OCI-LY1 (cell line): ENCODE measurements around the gene NOX5.

Source experiments
- H2AFZ ChIP-seq: fragments of 200-600 bp; sonication (generic), shearing (Covaris generic); 2 replicates; pipeline ENCODE4 v1.6.0; 2014; ENCODE audit warnings: antibody characterized with exemption, mild to moderate bottlenecking, low read length
- H3F3A ChIP-seq: fragments of 200-600 bp; sonication (generic), shearing (Covaris generic); 2 replicates; pipeline ENCODE4 v1.6.0; 2014; ENCODE audit warnings: mild to moderate bottlenecking, antibody characterized with exemption, low read length, moderate library complexity; ENCODE audit not compliant: insufficient read depth
- H3K27ac ChIP-seq: fragments of 200-600 bp; sonication (generic); 2 replicates; pipeline ENCODE4 v1.5.1; 2014; ENCODE audit warnings: low read length, mixed run types, mild to moderate bottlenecking, low read depth; ENCODE audit not compliant: poor library complexity, severe bottlenecking
- H3K27me3 ChIP-seq: fragments of 200-600 bp; sonication (generic); 2 replicates; pipeline ENCODE4 v1.6.0; 2014; ENCODE audit warnings: antibody characterized with exemption, mild to moderate bottlenecking, low read length, moderate library complexity; ENCODE audit not compliant: insufficient read depth
- H3K36me3 ChIP-seq: fragments of 200-600 bp; sonication (generic); 2 replicates; pipeline ENCODE4 v1.6.1; 2014; ENCODE audit warnings: mild to moderate bottlenecking, antibody characterized with exemption, low read length, moderate library complexity, mixed read lengths; ENCODE audit not compliant: insufficient read depth
- H3K4me1 ChIP-seq: fragments of 200-600 bp; sonication (generic); 2 replicates; pipeline ENCODE4 v1.5.1; 2014; ENCODE audit warnings: mild to moderate bottlenecking, low read length, moderate library complexity; ENCODE audit not compliant: insufficient read depth, severe bottlenecking
- H3K4me2 ChIP-seq: fragments of 200-600 bp; sonication (generic), shearing (Covaris generic); 2 replicates; pipeline ENCODE4 v1.6.1; 2014; ENCODE audit warnings: low read length
- H3K4me3 ChIP-seq: fragments of 200-600 bp; sonication (generic); 2 replicates; pipeline ENCODE4 v1.5.1; 2014; ENCODE audit warnings: low read length, low read depth, mild to moderate bottlenecking, mixed read lengths; ENCODE audit not compliant: poor library complexity, severe bottlenecking
- H3K79me2 ChIP-seq: fragments of 200-600 bp; shearing (Covaris generic); 2 replicates; pipeline ENCODE4 v1.6.1; 2016; ENCODE audit warnings: mixed run types, low read length, mixed read lengths; ENCODE audit not compliant: insufficient read depth
- H3K9ac ChIP-seq: fragments of 200-600 bp; sonication (generic), shearing (Covaris generic); 2 replicates; pipeline ENCODE4 v1.6.1; 2014; ENCODE audit warnings: mild to moderate bottlenecking, low read length, mixed read lengths
- H3K9me2 ChIP-seq: fragments of 200-600 bp; sonication (generic), shearing (Covaris generic); 2 replicates; pipeline ENCODE4 v1.6.1; 2014; ENCODE audit warnings: low read depth, mild to moderate bottlenecking, low read length, mixed read lengths
- H3K9me3 ChIP-seq: fragments of 200-600 bp; shearing (Covaris generic); 2 replicates; pipeline ENCODE4 v1.6.1; 2014; ENCODE audit warnings: low read length, mixed read lengths
- H4K20me1 ChIP-seq: fragments of 200-600 bp; sonication (generic), shearing (Covaris generic); 2 replicates; pipeline ENCODE4 v1.6.0; 2016; ENCODE audit warnings: mild to moderate bottlenecking, low read length; ENCODE audit not compliant: insufficient read depth
- EZH2 ChIP-seq: fragments of 200-600 bp; sonication (generic), shearing (Covaris generic); IDR thresholded peaks from 2 replicates; pipeline ENCODE4 v1.8.0; 2017; ENCODE audit warnings: borderline replicate concordance, mixed run types, mild to moderate bottlenecking, antibody characterized with exemption, low read length, moderate library complexity, mixed read lengths
- TF ChIP-seq, protein P1 (sequence below): fragments of 200-600 bp; sonication (generic), shearing (Covaris generic); IDR thresholded peaks from 2 replicates; pipeline ENCODE4 v1.5.1; 2017; ENCODE audit warnings: mild to moderate bottlenecking, antibody characterized with exemption, low read length, moderate library complexity, mixed read lengths

The NOX5 gene

DNA sequence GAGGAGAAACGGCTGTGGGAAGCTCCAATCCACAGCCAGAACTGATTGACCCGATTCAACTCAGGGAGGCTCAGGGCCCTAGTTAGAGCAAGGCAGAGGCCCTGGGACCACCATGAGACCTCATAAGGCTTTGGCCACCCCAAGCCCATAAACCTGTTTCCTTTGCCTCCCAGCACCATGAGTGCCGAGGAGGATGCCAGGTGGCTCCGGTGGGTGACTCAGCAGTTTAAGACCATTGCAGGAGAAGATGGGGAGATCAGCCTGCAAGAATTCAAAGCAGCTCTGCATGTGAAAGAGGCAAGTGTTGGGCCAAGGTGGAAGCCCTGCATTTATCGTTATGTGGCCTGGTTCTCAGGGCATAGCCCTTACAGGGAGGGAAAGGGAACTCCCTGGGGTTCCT is 11.9 kb downstream of the NOX5 start:
- no peaks in the 10 kb centered on the region for H3K79me2 ChIP-seq
- H3F3A ChIP-seq = no peaks in the 10 kb centered on the region
- H3K4me3 ChIP-seq = no peak overlapping the region
- no peaks in the 10 kb centered on the region for H3K9me3 ChIP-seq
- no peaks in the 10 kb centered on the region for H3K36me3 ChIP-seq
- no peaks in the 10 kb centered on the region for H4K20me1 ChIP-seq
- TF ChIP-seq, protein P1, sequence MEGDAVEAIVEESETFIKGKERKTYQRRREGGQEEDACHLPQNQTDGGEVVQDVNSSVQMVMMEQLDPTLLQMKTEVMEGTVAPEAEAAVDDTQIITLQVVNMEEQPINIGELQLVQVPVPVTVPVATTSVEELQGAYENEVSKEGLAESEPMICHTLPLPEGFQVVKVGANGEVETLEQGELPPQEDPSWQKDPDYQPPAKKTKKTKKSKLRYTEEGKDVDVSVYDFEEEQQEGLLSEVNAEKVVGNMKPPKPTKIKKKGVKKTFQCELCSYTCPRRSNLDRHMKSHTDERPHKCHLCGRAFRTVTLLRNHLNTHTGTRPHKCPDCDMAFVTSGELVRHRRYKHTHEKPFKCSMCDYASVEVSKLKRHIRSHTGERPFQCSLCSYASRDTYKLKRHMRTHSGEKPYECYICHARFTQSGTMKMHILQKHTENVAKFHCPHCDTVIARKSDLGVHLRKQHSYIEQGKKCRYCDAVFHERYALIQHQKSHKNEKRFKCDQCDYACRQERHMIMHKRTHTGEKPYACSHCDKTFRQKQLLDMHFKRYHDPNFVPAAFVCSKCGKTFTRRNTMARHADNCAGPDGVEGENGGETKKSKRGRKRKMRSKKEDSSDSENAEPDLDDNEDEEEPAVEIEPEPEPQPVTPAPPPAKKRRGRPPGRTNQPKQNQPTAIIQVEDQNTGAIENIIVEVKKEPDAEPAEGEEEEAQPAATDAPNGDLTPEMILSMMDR = no peak
- no peak for TF ChIP-seq EZH2
- no peaks in the 10 kb centered on the region for H3K9me2 ChIP-seq
- H3K9ac ChIP-seq = no peak overlapping the region
- no peaks in the 10 kb centered on the region for H3K27me3 ChIP-seq
- H3K27ac ChIP-seq = no peak overlapping the region
- H3K4me1 ChIP-seq = no peaks in the 10 kb centered on the region
- no peak overlapping the region for H3K4me2 ChIP-seq
- H2AFZ ChIP-seq = no peak overlapping the region

DNA sequence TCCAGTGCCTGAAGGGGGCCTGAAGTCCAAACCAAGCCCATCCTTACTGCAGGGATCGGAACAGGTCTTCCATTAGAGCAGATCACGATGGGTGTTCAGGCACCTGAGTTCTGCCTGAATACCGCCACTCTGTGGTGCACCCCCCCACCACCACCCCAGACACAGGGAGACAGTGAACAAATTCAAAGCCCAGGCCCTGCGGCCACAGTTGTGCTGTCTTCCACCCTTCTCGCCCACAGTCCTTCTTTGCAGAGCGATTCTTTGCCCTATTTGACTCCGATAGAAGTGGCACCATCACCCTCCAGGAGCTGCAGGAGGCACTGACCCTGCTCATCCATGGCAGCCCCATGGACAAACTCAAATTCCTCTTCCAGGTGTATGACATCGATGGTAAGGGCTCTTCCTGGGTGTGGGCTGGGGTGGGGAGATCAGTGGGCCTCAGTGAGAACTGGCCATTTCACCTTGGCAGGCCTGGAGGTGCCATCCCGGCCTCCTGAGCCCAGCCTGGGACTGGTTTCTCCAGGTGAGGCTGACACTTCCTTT is 13.6 kb downstream of the NOX5 start:
- H3K4me3 ChIP-seq = no peak overlapping the region
- TF ChIP-seq EZH2 = no peak
- TF ChIP-seq, protein P1 = no peak
- H3K9me3 ChIP-seq = no peaks in the 10 kb centered on the region
- no peaks in the 10 kb centered on the region for H3K9me2 ChIP-seq
- no peak overlapping the region for H2AFZ ChIP-seq
- H3K4me2 ChIP-seq = no peak overlapping the region
- no peak overlapping the region for H3K27ac ChIP-seq
- no peaks in the 10 kb centered on the region for H3K79me2 ChIP-seq
- no peaks in the 10 kb centered on the region for H3F3A ChIP-seq
- no peak overlapping the region for H3K9ac ChIP-seq
- no peaks in the 10 kb centered on the region for H3K36me3 ChIP-seq
- no peaks in the 10 kb centered on the region for H3K4me1 ChIP-seq
- H3K27me3 ChIP-seq = no peaks in the 10 kb centered on the region
- no peaks in the 10 kb centered on the region for H4K20me1 ChIP-seq

DNA sequence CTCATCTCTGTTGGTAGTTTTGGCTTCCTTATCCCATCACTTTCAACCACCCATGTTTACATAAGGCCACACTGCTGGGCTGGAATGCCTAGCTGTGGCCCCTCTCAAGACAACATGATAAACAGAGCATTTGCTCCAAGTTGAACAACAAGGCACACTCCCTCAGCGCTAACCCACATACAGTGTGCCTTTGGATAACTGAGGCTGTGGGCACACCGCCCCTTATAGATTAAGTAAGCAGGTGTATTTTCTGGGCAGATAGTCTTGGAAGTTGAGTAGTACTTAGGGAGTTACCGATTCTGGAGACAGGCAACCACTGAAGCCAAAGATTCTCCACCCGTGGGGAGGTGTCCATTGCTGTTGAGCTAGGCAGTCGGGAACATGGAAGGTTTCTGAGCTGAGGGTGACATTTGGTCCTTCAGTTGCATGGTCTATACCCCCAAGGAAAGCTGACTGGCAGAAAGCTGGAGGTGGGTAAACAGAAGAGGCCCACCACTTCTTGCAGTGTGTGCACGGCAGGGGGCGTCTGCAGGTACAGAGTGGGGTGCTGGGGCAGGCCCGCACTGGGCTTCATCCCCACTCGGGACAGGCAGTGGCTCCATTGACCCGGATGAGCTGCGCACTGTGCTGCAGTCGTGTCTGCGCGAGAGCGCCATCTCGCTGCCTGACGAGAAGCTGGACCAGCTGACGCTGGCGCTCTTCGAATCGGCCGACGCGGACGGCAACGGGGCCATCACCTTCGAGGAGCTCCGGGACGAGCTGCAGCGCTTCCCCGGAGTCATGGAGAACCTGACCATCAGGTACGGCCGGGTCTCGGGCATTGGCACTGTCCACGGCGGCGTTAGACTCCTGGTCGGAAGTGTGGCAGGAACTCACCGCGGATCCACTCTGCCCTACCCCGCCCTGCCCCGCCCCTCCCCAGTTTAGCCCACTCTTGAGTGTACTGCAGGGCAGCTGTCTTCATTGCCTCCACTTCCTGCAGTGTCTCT is 16.8 kb downstream of the NOX5 start:
- TF ChIP-seq EZH2 = no peak
- TF ChIP-seq, protein P1 = no peak
- Histone ChIP-seq H3K4me2 (no peak overlapping the region), H3K4me1 (no peaks in the 10 kb centered on the region), H3K4me3 (no peak overlapping the region), H4K20me1 (no peaks in the 10 kb centered on the region), H3F3A (no peaks in the 10 kb centered on the region), H2AFZ (no peak overlapping the region), H3K9me3 (no peaks in the 10 kb centered on the region), H3K27me3 (no peaks in the 10 kb centered on the region), H3K79me2 (no peaks in the 10 kb centered on the region), H3K9ac (no peak overlapping the region), H3K9me2 (no peaks in the 10 kb centered on the region), H3K27ac (no peak overlapping the region), H3K36me3 (no peaks in the 10 kb centered on the region)
